ENCODE results near the gene NFATC2. TPM values are rescaled to one million over a fixed set of nuclear protein-coding genes. Genes with fewer than 3 reads are reported as not detected.

Gene NFATC2
- total RNA-seq, 4 donors from 2014 or later: 5.3 to 22.5 (median 11.5) TPM

DNA sequence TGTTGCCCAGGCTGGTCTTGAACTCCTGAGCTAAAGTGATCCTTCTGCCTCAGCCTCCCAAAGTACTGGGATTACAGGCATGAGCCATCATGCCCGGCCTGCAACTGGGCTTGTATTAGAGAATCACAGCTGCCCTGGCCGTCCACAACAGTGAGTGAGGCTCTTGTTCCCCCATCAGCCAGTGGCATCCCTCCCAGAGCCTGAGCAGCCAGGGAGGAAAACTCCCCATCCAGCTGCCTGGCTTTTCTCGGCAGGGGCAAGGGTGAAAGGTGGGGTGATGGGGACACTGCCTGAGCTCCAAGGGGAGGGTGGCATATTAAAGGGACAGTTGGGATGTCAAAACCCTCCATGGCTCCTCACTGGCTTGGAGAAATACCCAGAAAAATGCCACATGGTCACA lies 185.6 kb downstream of the NFATC2 start:
- intact Hi-C loops (cut with DNase I; ENCODE audit: low total_unique reads): no loop called here
- DNase-seq: no peak
- 58% methylated on average over 3 of the region's 3 CpGs; no CpG with 5 or more reads in 1 of the 2 donors for WGBS, 2 donors (ENCODE audit: low coverage in 1 of 2)
- no peaks in the 10 kb centered on the region for H3K36me3 ChIP-seq
- in situ Hi-C loops (cut with MboI; ENCODE audit: low pct_ligation_motif_present in 1 of 4, low pct_unique_long_range_greater_than_20kb in 1 of 4, low sequenced_read_pairs in 3 of 4): no loop called here
- H3K4me1 ChIP-seq: no peaks in the 10 kb centered on the region
- TF ChIP-seq POLR2AphosphoS5 (IDR thresholded peaks at IDR 0.05) (no peak), EP300 (IDR thresholded peaks at IDR 0.05; ENCODE audit: low read depth) (no peak), POLR2A (IDR thresholded peaks at IDR 0.05) (no peak)
- TF ChIP-seq, protein P1, sequence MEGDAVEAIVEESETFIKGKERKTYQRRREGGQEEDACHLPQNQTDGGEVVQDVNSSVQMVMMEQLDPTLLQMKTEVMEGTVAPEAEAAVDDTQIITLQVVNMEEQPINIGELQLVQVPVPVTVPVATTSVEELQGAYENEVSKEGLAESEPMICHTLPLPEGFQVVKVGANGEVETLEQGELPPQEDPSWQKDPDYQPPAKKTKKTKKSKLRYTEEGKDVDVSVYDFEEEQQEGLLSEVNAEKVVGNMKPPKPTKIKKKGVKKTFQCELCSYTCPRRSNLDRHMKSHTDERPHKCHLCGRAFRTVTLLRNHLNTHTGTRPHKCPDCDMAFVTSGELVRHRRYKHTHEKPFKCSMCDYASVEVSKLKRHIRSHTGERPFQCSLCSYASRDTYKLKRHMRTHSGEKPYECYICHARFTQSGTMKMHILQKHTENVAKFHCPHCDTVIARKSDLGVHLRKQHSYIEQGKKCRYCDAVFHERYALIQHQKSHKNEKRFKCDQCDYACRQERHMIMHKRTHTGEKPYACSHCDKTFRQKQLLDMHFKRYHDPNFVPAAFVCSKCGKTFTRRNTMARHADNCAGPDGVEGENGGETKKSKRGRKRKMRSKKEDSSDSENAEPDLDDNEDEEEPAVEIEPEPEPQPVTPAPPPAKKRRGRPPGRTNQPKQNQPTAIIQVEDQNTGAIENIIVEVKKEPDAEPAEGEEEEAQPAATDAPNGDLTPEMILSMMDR (IDR thresholded peaks at IDR 0.05): no peak
- H3K27me3 ChIP-seq: no peaks in the 10 kb centered on the region
- H3K9me3 ChIP-seq: no peaks in the 10 kb centered on the region
- no peak overlapping the region for H3K4me3 ChIP-seq
- H3K27ac ChIP-seq: no peak overlapping the region

DNA sequence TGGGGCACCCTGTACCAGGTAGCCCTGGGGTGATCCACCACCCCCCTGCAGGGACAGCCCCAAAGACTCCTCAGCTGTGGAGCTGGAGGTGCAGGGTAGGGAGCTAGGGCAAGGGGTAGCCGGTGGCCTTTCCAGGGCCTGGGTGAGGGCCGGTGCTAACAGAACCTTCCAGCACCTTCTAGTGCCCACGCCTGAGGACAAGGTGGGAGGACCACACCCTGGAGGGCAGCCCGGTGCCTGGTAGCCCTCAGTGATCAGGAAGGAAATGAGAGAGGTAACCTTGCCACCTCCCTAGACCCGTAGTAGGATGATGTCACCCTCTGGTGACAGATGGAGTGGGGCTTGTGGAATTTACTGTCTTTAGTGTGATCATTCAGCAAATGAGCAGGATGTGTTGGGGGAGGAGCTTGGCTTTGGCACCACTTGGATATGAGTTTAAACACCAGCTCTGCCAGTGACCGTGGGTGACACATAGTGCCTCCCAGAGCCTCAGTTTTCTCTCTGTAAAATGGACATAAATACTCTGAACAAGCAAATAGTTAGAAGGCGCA lies 187.7 kb downstream of the NFATC2 start:
- no peaks in the 10 kb centered on the region for H3K9me3 ChIP-seq
- no peaks in the 10 kb centered on the region for H3K4me1 ChIP-seq
- H3K36me3 ChIP-seq: no peaks in the 10 kb centered on the region
- TF ChIP-seq POLR2AphosphoS5 (IDR thresholded peaks at IDR 0.05) (no peak), POLR2A (IDR thresholded peaks at IDR 0.05) (no peak), EP300 (IDR thresholded peaks at IDR 0.05; ENCODE audit: low read depth) (no peak)
- TF ChIP-seq, protein P1 (IDR thresholded peaks at IDR 0.05): no peak
- H3K27me3 ChIP-seq: no peaks in the 10 kb centered on the region
- DNase-seq: no peak
- H3K4me3 ChIP-seq: no peak overlapping the region
- WGBS, 2 donors (ENCODE audit: low coverage in 1 of 2): 52 to 80% methylated on average over 2 to 7 of the region's 7 CpGs
- in situ Hi-C loops (cut with MboI; ENCODE audit: low pct_ligation_motif_present in 1 of 4, low pct_unique_long_range_greater_than_20kb in 1 of 4, low sequenced_read_pairs in 3 of 4) (no loop called here), intact Hi-C loops (cut with DNase I; ENCODE audit: low total_unique reads) (no loop called here)
- H3K27ac ChIP-seq: no peak overlapping the region

- DNase-seq: no peak
Measured at GRCh38 chr20:51354191-51354768, 188.2 kb downstream of the NFATC2 start.

DNA sequence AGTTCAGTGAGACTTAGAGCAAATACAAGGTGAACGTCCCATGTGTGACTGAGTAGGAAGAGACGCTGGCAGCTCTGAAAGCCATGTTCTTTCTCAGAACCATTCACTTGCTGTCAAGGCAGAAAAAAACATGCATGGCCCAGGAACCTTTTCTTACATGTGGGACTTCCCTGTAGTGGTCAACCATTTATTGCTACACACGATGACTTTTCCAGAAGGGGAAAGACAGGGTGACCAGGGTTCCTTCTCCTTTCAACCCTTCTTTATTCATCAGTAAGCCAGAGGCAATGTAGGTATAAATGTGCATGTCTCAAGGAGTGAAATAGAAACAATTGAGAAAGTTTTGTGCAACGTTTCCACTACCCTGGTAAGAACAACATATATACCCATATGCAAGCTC lies 189.0 kb downstream of the NFATC2 start:
- no peaks in the 10 kb centered on the region for H3K36me3 ChIP-seq
- H3K4me3 ChIP-seq: no peak overlapping the region
- H3K9me3 ChIP-seq: no peaks in the 10 kb centered on the region
- no peak for DNase-seq
- intact Hi-C loops (cut with DNase I; ENCODE audit: low total_unique reads): no loop called here
- 52 to 66% methylated on average over 3 to 4 of the region's 4 CpGs for WGBS, 2 donors (ENCODE audit: low coverage in 1 of 2)
- no peaks in the 10 kb centered on the region for H3K4me1 ChIP-seq
- no peaks in the 10 kb centered on the region for H3K27me3 ChIP-seq
- TF ChIP-seq EP300 (IDR thresholded peaks at IDR 0.05; ENCODE audit: low read depth) (no peak), POLR2AphosphoS5 (IDR thresholded peaks at IDR 0.05) (no peak), POLR2A (IDR thresholded peaks at IDR 0.05) (no peak)
- TF ChIP-seq, protein P1 (IDR thresholded peaks at IDR 0.05): no peak
- in situ Hi-C loops (cut with MboI; ENCODE audit: low pct_ligation_motif_present in 1 of 4, low pct_unique_long_range_greater_than_20kb in 1 of 4, low sequenced_read_pairs in 3 of 4): no loop called here
- H3K27ac ChIP-seq: no peak overlapping the region

More at GRCh38 chr20:51354191-51354768, 188.2 kb downstream of the NFATC2 start:
- in situ Hi-C loops (cut with MboI; ENCODE audit: low pct_ligation_motif_present in 1 of 4, low pct_unique_long_range_greater_than_20kb in 1 of 4, low sequenced_read_pairs in 3 of 4) (no loop called here), intact Hi-C loops (cut with DNase I; ENCODE audit: low total_unique reads) (no loop called here)
- Histone ChIP-seq H3K36me3 (no peaks in the 10 kb centered on the region), H3K27me3 (no peaks in the 10 kb centered on the region), H3K27ac (no peak overlapping the region), H3K9me3 (no peaks in the 10 kb centered on the region), H3K4me1 (no peaks in the 10 kb centered on the region), H3K4me3 (no peak overlapping the region)
- 75 to 81% methylated on average over 7 to 17 of the region's 17 CpGs for WGBS, 2 donors (ENCODE audit: low coverage in 1 of 2)
- TF ChIP-seq EP300 (IDR thresholded peaks at IDR 0.05; ENCODE audit: low read depth) (no peak), POLR2A (IDR thresholded peaks at IDR 0.05) (no peak), POLR2AphosphoS5 (IDR thresholded peaks at IDR 0.05) (no peak)
- TF ChIP-seq, protein P1 (IDR thresholded peaks at IDR 0.05): no peak
